Lower lobe of right lung (tissue), 2 donors: ENCODE results near the gene COQ9. TPM values are rescaled to one million over a fixed set of nuclear protein-coding genes. Genes with fewer than 3 reads are reported as not detected.

Source experiments
- ATAC-seq, 2 donors: fragments of 200-7000 bp; cut with Tn5 transposase; one replicate each; pipeline ENCODE4 v1.9.1; 2020 to 2022; ENCODE audit warnings: mild to moderate bottlenecking in 2 of 2, moderate library complexity in 2 of 2
- DNase-seq: peaks from one replicate; pipeline ENCODE4 v3.0.0-alpha.2; 2020
- H3K27ac ChIP-seq: fragments of 200-600 bp; one replicate; pipeline ENCODE4 v1.8.0; 2022
- H3K27me3 ChIP-seq: fragments of 200-600 bp; one replicate; pipeline ENCODE4 v1.8.0; 2022; ENCODE audit warnings: low read depth
- H3K36me3 ChIP-seq: fragments of 200-600 bp; one replicate; pipeline ENCODE4 v1.8.0; 2022; ENCODE audit warnings: mild to moderate bottlenecking
- H3K4me1 ChIP-seq: fragments of 200-600 bp; one replicate; pipeline ENCODE4 v1.8.0; 2022
- H3K4me3 ChIP-seq: fragments of 200-600 bp; one replicate; pipeline ENCODE4 v1.8.0; 2022; ENCODE audit warnings: mild to moderate bottlenecking
- H3K9me3 ChIP-seq: fragments of 200-600 bp; one replicate; pipeline ENCODE4 v1.8.0; 2022
- intact Hi-C: fragments of 100-400 bp; cut with DNase I; formaldehyde crosslinking; loops from one replicate; pipeline ENCODE4 v1.11.0; 2022
- total RNA-seq: library from RNA; stranded (reverse); fragmentation: NEBNext Ultra II Directional; extraction: Animal tissue kit (Norgen Biotek cat#: 25700); gene quantifications from one replicate; pipeline ENCODE4 v1.2.1, GENCODE V29; 2021
- TF ChIP-seq, protein P1 (sequence below): fragments of 200-600 bp; IDR thresholded peaks from one replicate; pipeline ENCODE4 v1.8.0; 2022; ENCODE audit warnings: antibody characterized with exemption, mild to moderate bottlenecking
- donor health status: DM: no; HTN: yes; CAD: no; lungs with severe emphysema.

Gene COQ9
- total RNA-seq, 1 donor from 2014 or later, result 37.2 TPM

DNA sequence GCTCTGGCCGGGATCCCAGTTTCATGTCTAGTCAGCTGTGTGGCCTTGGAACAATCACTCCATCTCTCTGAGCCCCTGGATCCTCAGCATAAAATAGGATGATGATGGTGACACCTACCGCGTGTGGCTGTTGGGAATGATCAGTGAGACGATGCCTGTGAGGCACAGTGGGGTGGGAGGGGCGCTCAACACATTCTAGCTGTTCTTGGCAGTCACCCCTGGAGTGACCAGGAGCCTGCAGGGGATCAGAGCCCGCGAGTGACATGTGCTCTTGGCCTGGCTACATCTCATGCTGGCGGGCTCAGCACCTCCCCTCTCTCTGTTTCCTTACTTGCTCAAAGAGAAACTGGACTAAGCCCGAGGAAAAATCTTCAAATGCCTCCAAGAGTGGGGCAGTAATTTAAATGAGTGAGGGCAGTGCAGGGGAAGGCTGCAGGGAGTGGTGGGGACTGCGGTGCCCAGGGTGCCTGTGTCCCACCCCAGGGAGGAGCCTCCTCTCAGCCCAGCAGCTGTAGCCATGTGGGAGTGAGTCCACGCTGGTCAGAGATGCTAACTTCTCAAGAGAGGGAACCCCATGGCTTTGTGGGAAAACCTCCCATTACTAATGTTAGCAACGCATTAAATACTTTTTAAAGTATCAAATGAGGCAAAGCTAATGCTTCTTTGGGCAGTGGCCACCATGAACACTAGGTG, 62.1 kb downstream of the COQ9 start:
- no peak for ATAC-seq

DNA sequence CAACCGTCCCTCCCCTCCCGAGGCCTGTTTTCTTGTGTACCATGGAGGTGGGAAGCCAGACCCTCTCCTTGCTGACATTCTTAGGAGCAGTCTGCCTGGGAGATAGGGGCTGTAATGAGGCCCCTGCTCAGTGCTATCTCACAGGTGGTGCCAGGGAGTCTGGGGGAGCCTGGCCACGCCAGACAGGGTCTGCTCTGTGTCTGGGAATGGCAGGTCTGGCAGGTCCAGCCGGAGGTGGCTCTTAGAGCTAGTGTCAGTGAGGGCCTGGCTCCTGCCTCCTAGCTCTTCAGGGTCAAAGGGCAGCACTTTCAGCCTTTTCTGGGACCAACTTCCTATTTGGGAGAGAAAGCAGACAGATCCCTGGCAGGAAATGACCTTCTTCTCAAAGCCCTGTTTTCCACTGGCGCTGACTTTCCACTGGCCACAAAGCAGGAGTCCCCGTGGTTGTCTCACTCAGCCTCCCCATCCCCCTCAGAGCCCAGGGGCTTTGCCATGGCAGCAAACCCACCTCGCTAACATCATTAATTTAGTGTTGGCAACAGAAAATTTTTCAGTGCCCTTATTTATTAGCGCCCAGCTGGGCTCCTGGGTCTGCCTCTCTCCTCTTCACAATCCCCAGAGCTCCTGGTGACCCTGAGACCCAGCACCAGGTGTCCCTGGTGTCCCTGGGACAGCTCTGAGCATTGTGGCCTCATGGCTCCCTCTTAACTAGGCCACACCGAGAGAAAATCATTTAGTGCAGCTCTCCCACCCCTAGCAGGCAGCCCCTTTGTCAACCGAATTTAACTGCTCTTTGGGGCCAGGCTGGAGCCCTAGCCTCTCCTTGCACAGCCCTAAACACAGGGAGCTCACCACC, 63.0 kb downstream of the COQ9 start:
- intact Hi-C loops, result no loop called here
- Histone ChIP-seq H3K27ac (no peak overlapping the region), H3K4me1 (peaks cover 25% of the 10 kb centered on the region), H3K4me3 (no peak overlapping the region), H3K27me3 (no peaks in the 10 kb centered on the region), H3K9me3 (no peaks in the 10 kb centered on the region), H3K36me3 (no peaks in the 10 kb centered on the region)
- DNase-seq, result peak; percentile 29
- TF ChIP-seq, protein P1, sequence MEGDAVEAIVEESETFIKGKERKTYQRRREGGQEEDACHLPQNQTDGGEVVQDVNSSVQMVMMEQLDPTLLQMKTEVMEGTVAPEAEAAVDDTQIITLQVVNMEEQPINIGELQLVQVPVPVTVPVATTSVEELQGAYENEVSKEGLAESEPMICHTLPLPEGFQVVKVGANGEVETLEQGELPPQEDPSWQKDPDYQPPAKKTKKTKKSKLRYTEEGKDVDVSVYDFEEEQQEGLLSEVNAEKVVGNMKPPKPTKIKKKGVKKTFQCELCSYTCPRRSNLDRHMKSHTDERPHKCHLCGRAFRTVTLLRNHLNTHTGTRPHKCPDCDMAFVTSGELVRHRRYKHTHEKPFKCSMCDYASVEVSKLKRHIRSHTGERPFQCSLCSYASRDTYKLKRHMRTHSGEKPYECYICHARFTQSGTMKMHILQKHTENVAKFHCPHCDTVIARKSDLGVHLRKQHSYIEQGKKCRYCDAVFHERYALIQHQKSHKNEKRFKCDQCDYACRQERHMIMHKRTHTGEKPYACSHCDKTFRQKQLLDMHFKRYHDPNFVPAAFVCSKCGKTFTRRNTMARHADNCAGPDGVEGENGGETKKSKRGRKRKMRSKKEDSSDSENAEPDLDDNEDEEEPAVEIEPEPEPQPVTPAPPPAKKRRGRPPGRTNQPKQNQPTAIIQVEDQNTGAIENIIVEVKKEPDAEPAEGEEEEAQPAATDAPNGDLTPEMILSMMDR, result no peak
- no peak for ATAC-seq

More for the DNA sequence above, 62.1 kb downstream of the COQ9 start:
- no peak overlapping the region for H3K27ac ChIP-seq
- H3K4me3 ChIP-seq, result no peak overlapping the region
- peak; percentile 35 for DNase-seq
- no peaks in the 10 kb centered on the region for H3K9me3 ChIP-seq
- intact Hi-C loops, result no loop called here
- TF ChIP-seq, protein P1, result no peak
- no peaks in the 10 kb centered on the region for H3K36me3 ChIP-seq
- H3K27me3 ChIP-seq, result no peaks in the 10 kb centered on the region
- H3K4me1 ChIP-seq, result peaks cover 16% of the 10 kb centered on the region

Other genes with a start within 250 kb of the COQ9 start
- gene ARL2BP, start 202.2 kb upstream of the COQ9 start, total RNA-seq, result 58.1 TPM
- 77.5 TPM for gene PLLP, start 162.8 kb upstream of the COQ9 start, total RNA-seq
- 2.0 TPM for gene CCL22, start 88.7 kb upstream of the COQ9 start, total RNA-seq
- gene CX3CL1, start 75.0 kb upstream of the COQ9 start, total RNA-seq, result 33.6 TPM
- gene CCL17, start 42.7 kb upstream of the COQ9 start, total RNA-seq, result 2.8 TPM
- 37.0 TPM for gene CIAPIN1, start 94 bp upstream of the COQ9 start, total RNA-seq
- 76.0 TPM for gene POLR2C, start 15.2 kb downstream of the COQ9 start, total RNA-seq
- gene DOK4, start 39.0 kb downstream of the COQ9 start, total RNA-seq, result 57.3 TPM
- gene CCDC102A, start 89.1 kb downstream of the COQ9 start, total RNA-seq, result 12.8 TPM
- gene ADGRG5, start 95.2 kb downstream of the COQ9 start, total RNA-seq, result 1.4 TPM
- gene ADGRG1, start 181.2 kb downstream of the COQ9 start, total RNA-seq, result 37.9 TPM
- gene ADGRG3, start 220.8 kb downstream of the COQ9 start, total RNA-seq, result 7.7 TPM
- gene DRC7, start 247.3 kb downstream of the COQ9 start, total RNA-seq, result 4.3 TPM